ENCODE results near the gene CCDC90B. TPM values are rescaled to one million over a fixed set of nuclear protein-coding genes. Genes with fewer than 3 reads are reported as not detected.

CCDC90B gene
- total and polyA plus RNA-seq, 10 of the 15 experiments (the other 5 are each of a cell fraction or from before 2014, with no cell fraction given) = 33.2 to 91.5 (median 59.2) TPM

GRCh38 chr11:83287631-83288030 lies 1.5 kb upstream of the CCDC90B start:
- Histone ChIP-seq H3K27ac (ENCODE audit: control insufficient read depth, insufficient read depth) (peak overlapping the region; percentile 26), H3K4me3 (no peak overlapping the region), H4K20me1 (ENCODE audit: control insufficient read depth, insufficient read depth) (no peaks in the 10 kb centered on the region), H3K9me3 (replicated peaks; ENCODE audit: control insufficient read depth, insufficient read depth, low read length) (no peaks in the 10 kb centered on the region), H3K27me3 (replicated peaks in 1 of 2; ENCODE audit: control insufficient read depth in 2 of 2, insufficient read depth in 2 of 2, low read length in 1 of 2) (no peaks in the 10 kb centered on the region), H3K4me1 (ENCODE audit: control insufficient read depth, insufficient read depth, low read length) (peaks cover 21% of the 10 kb centered on the region), H3K36me3 (ENCODE audit: control insufficient read depth in 2 of 2, insufficient read depth in 2 of 2, low read length in 1 of 2) (no peaks in the 10 kb centered on the region), H3K4me2 (ENCODE audit: control insufficient read depth, insufficient read depth) (peak overlapping the region; percentile 74), H2AFZ (ENCODE audit: control insufficient read depth, low read depth, low read length) (peak overlapping the region; percentile 24), H3K79me2 (ENCODE audit: control insufficient read depth, insufficient read depth, low read length) (peaks cover 28% of the 10 kb centered on the region), H3K9ac (ENCODE audit: control insufficient read depth, insufficient read depth, low read length) (no peak overlapping the region)
- in situ Hi-C loops (cut with MboI) = loop anchor here (5.0 to 10.0 kb wide), 2 partner anchors 383 to 530 kb away; partner anchors contain the start of genes DDIAS and PRCP
- ChIA-PET POLR2A (interaction anchor here (0.8 kb wide), 1 partner anchor 310 kb away, joined by 3 read pairs; no protein-coding TSS in a partner anchor), SMC1A (ENCODE audit: uncharacterized antibody, unreplicated experiment) (interaction anchor here (0.7 kb wide), 1 partner anchor 38 kb away, joined by 3 read pairs; no protein-coding TSS in a partner anchor), RAD21 (ENCODE audit: unreplicated experiment) (no interaction called here), CTCF (interaction anchor here (0.9 to 1.1 kb wide), 3 partner anchors 8 to 528 kb away, joined by 3 to 4 read pairs (median 3); no protein-coding TSS in a partner anchor)
- WGBS (ENCODE audit: insufficient coverage, insufficient replicate concordance, low lambda C conversion rate, missing lambda C conversion rate) = 70% methylated on average over 6 of the region's 6 CpGs
- ATAC-seq = no peak
- no TSS peak for BruUV-seq (replicated peaks)
- no peak for FAIRE-seq
- intact Hi-C loops (cut with micrococcal nuclease; ENCODE audit: unreplicated experiment) = loop anchor here (5.0 to 10.0 kb wide), 2 partner anchors 225 to 687 kb away; no protein-coding TSS in a partner anchor
- peak; percentile 49 for TF ChIP-seq ZNF384 (IDR thresholded peaks at IDR 0.05; ENCODE audit: borderline replicate concordance, low read depth, low read length)
- TF ChIP-seq PKNOX1 (IDR thresholded peaks at IDR 0.05) = peak; percentile 34; the same call in 1 of the 2 replicates
- TF ChIP-seq ATF3 (IDR thresholded peaks at IDR 0.05; ENCODE audit: borderline replicate concordance, extremely low read depth, low read depth, low read length) = no peak
- no peak for TF ChIP-seq PAX8 (IDR thresholded peaks at IDR 0.05)
- no peak for DNase-seq (ENCODE audit: low read depth, low spot score)
